ENCODE results near the gene YPEL5. TPM values are rescaled to one million over a fixed set of nuclear protein-coding genes. Genes with fewer than 3 reads are reported as not detected.

Gene YPEL5
- total and polyA plus RNA-seq, 12 donors = 35.5 to 88.8 (median 68.3) TPM

DNA sequence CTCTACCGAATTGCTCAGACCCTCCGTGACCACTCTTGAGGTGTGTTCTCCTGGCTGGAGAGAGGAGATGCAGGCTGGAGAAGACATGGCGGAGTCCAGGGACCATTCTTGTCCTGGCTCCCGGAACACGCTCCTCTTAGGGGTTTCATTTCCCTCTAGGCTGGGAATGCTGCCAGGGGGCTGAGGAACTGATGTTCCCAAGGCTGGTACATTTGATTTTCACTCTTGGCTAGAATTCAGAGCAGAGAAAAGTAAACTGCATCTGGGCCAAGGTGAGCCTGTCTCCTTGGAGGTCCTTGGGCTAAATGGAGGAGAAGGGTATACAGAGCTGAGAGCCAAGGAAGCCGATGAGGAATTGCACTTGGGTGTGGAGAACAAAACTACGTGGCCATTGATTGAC is 56.3 kb downstream of the YPEL5 start:
- Histone ChIP-seq H3K4me1 (peaks cover 0 to 29% (median 8%) of the 10 kb centered on the region in 9 donors), H3K36me3 (no peaks in the 10 kb centered on the region), H3K27ac (peak overlapping the region in 1 of 10 donors; percentile 4), H3K27me3 (no peaks in the 10 kb centered on the region), H3K4me3 (no peak overlapping the region), H3K9me3 (no peaks in the 10 kb centered on the region)
- ATAC-seq (no peak), DNase-seq (no peak)
- 84 to 94% methylated on average over 7 of the region's 7 CpGs for WGBS, 2 donors
- TF ChIP-seq, protein P1, sequence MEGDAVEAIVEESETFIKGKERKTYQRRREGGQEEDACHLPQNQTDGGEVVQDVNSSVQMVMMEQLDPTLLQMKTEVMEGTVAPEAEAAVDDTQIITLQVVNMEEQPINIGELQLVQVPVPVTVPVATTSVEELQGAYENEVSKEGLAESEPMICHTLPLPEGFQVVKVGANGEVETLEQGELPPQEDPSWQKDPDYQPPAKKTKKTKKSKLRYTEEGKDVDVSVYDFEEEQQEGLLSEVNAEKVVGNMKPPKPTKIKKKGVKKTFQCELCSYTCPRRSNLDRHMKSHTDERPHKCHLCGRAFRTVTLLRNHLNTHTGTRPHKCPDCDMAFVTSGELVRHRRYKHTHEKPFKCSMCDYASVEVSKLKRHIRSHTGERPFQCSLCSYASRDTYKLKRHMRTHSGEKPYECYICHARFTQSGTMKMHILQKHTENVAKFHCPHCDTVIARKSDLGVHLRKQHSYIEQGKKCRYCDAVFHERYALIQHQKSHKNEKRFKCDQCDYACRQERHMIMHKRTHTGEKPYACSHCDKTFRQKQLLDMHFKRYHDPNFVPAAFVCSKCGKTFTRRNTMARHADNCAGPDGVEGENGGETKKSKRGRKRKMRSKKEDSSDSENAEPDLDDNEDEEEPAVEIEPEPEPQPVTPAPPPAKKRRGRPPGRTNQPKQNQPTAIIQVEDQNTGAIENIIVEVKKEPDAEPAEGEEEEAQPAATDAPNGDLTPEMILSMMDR (IDR thresholded peaks at IDR 0.05) = no peak
- intact Hi-C loops (cut with DNase I) = loop anchor here in 3 of 10 donors (5.0 to 10.0 kb wide), 2 partner anchors 36 to 272 kb away; no protein-coding TSS in a partner anchor

DNA sequence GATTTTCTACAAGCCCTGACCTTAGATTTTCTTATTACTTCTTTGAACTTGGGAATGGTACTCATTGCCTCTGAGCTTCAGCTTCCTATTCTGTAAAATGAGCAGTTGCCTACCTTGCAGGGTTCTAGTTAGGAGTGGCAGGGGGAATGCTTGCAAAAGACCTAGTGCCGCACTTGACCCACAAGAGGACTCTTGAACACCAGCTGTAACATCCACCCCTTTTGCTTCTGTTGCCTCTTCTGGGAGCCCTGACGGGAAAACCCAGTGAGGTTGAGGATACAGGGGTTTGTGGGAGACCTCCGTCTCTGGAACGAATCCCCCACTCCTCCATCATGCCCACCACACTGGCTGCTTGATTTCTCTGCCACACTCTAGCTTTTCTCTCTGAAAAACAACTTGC is 57.5 kb downstream of the YPEL5 start:
- ATAC-seq = no peak
- 87 to 97% methylated on average over 4 of the region's 4 CpGs for WGBS, 2 donors
- Histone ChIP-seq H3K27ac (peak overlapping the region in 4 of 10 donors; percentile 16 to 47 (median 44)), H3K4me3 (no peak overlapping the region), H3K9me3 (no peaks in the 10 kb centered on the region), H3K27me3 (no peaks in the 10 kb centered on the region), H3K36me3 (no peaks in the 10 kb centered on the region), H3K4me1 (peaks cover 3 to 36% (median 15%) of the 10 kb centered on the region in 9 donors)
- TF ChIP-seq, protein P1 (IDR thresholded peaks at IDR 0.05) = no peak
- intact Hi-C loops (cut with DNase I) = loop anchor here in 3 of 10 donors (2.0 to 10.0 kb wide), 3 partner anchors 37 to 503 kb away; no protein-coding TSS in a partner anchor
- no peak for DNase-seq

DNA sequence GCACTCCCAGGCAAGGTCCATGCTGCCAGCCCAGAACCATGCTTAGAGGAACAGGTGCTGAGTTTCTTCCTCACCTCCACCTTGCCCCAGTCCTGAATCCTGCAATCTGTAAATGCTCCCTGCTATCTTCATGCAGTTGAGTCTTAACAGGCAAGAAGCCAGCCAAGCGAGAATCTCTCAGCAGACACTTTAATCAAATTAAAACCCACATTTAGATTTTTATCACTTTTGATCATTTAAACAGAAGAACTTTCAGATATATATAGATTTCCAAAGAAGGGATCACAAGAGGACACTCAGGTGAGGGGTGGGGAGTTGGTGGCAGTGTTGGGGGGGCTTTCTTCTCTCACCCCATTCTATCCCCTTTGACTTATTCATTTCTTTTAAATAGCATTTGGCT is 58.6 kb downstream of the YPEL5 start:
- no peak for DNase-seq
- H3K4me3 ChIP-seq = no peak overlapping the region
- ATAC-seq = no peak
- H3K4me1 ChIP-seq = peaks cover 3 to 36% (median 15%) of the 10 kb centered on the region in 9 donors
- WGBS, 2 donors = 73 to 77% methylated on average over 1 of the region's 1 CpG
- no peak overlapping the region for H3K27ac ChIP-seq
- no peaks in the 10 kb centered on the region for H3K36me3 ChIP-seq
- H3K27me3 ChIP-seq = no peaks in the 10 kb centered on the region
- TF ChIP-seq, protein P1 (IDR thresholded peaks at IDR 0.05) = no peak
- no peaks in the 10 kb centered on the region for H3K9me3 ChIP-seq
- intact Hi-C loops (cut with DNase I) = loop anchor here in 8 of 10 donors (2.0 to 10.0 kb wide), 6 partner anchors 33 to 502 kb away; no protein-coding TSS in a partner anchor

DNA sequence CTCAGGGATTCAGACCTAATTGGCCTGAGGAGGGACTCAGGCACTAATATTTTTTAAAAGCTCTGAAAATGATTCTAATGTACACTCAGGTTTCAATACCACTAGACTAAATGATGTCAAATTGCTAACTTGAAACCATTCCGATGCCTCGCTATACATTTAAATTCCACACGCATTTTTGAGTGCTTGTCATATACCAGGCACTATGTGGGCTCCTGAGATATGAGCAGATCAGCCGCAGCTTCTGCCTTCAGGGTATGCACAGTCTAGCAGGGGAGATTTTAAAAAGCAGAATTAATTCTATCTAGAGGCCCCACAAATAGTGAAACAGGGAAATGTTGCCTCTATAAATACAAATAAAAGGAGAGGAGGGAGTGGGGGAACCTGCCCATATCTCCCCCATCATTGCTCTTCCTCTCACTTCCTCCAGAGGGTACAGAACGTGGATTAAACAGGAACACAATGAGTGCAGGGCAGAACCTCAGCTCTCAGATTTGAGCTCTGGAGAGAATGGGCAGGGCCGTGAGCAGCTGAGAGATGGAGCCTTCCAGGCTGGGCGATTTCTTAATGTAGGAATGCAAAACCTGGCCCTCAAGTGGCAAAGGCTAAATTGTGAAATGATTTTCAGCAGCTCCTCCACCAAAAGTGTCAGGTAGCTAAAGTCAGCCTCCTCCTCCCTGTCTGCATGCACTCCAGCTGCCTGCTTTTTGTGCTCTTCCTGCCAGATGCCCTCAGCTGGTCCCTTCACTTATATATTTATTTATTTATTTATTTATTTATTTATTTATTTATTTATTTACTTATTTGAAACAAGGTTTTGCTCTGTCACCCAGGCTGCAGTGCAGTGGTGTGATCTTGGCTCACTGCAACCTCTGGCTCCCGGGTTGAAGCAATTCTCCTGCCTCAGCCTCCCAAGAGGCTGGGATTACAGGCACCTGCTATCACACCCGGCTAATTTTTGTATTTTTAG is 59.9 kb downstream of the YPEL5 start:
- Histone ChIP-seq H3K36me3 (no peaks in the 10 kb centered on the region), H3K9me3 (no peaks in the 10 kb centered on the region), H3K27me3 (no peaks in the 10 kb centered on the region), H3K27ac (no peak overlapping the region), H3K4me1 (peaks cover 2 to 31% (median 13%) of the 10 kb centered on the region in 9 donors), H3K4me3 (no peak overlapping the region)
- ATAC-seq (no peak), DNase-seq (no peak)
- intact Hi-C loops (cut with DNase I) = loop anchor here in 7 of 10 donors (5.0 to 10.0 kb wide), 5 partner anchors 34 to 501 kb away; no protein-coding TSS in a partner anchor
- TF ChIP-seq, protein P1 (IDR thresholded peaks at IDR 0.05) = no peak
- WGBS, 2 donors = 78 to 79% methylated on average over 9 of the region's 9 CpGs

Measured in heart right ventricle (tissue), 16 donors.